Measurements from ENCODE around the gene MCCD1.
"Not testable (repeated sequence)": the region's sequence is repeated elsewhere in the genome, so short reads cannot be mapped to it uniquely, and the experiment has no call there.

MCCD1 gene

GRCh38 chr6:31493875-31494694 lies 34.7 kb upstream of the MCCD1 start:
- Histone ChIP-seq H2AFZ (ENCODE audit: low read length) (peak overlapping the region; percentile 89), H3K4me3 (ENCODE audit: low read length, poor library complexity, severe bottlenecking) (peak overlapping the region; percentile 94), H3K9me3 (ENCODE audit: insufficient read depth, low read depth, low read length) (no peaks in the 10 kb centered on the region), H3K36me3 (ENCODE audit: insufficient read depth, low read length) (no peaks in the 10 kb centered on the region), H3K9ac (ENCODE audit: low read depth, low read length, poor library complexity, severe bottlenecking) (peak overlapping the region; percentile 94), H3K9me2 (replicated peaks; ENCODE audit: low read depth, low read length) (no peaks in the 10 kb centered on the region), H3K4me1 (ENCODE audit: insufficient read depth, low read length, poor library complexity, severe bottlenecking) (peaks cover 44% of the 10 kb centered on the region), H3K4me2 (ENCODE audit: low read depth, low read length, poor library complexity, severe bottlenecking) (peak overlapping the region; percentile 93), H3K79me2 (ENCODE audit: insufficient read depth, low read length) (peaks cover 46% of the 10 kb centered on the region), H4K20me1 (ENCODE audit: insufficient read depth, low read length, poor library complexity, severe bottlenecking) (peaks cover 11% of the 10 kb centered on the region), H3K27me3 (ENCODE audit: insufficient read depth, low read length, poor library complexity, severe bottlenecking) (no peaks in the 10 kb centered on the region), H3F3A (ENCODE audit: low read depth) (no peaks in the 10 kb centered on the region)
- no peak for TF ChIP-seq EZH2phosphoT487 (IDR thresholded peaks at IDR 0.05; ENCODE audit: borderline replicate concordance)
- TF ChIP-seq, protein P1, sequence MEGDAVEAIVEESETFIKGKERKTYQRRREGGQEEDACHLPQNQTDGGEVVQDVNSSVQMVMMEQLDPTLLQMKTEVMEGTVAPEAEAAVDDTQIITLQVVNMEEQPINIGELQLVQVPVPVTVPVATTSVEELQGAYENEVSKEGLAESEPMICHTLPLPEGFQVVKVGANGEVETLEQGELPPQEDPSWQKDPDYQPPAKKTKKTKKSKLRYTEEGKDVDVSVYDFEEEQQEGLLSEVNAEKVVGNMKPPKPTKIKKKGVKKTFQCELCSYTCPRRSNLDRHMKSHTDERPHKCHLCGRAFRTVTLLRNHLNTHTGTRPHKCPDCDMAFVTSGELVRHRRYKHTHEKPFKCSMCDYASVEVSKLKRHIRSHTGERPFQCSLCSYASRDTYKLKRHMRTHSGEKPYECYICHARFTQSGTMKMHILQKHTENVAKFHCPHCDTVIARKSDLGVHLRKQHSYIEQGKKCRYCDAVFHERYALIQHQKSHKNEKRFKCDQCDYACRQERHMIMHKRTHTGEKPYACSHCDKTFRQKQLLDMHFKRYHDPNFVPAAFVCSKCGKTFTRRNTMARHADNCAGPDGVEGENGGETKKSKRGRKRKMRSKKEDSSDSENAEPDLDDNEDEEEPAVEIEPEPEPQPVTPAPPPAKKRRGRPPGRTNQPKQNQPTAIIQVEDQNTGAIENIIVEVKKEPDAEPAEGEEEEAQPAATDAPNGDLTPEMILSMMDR (conservative IDR thresholded peaks at IDR 0.05; ENCODE audit: low read length): peak; percentile 91

DNA sequence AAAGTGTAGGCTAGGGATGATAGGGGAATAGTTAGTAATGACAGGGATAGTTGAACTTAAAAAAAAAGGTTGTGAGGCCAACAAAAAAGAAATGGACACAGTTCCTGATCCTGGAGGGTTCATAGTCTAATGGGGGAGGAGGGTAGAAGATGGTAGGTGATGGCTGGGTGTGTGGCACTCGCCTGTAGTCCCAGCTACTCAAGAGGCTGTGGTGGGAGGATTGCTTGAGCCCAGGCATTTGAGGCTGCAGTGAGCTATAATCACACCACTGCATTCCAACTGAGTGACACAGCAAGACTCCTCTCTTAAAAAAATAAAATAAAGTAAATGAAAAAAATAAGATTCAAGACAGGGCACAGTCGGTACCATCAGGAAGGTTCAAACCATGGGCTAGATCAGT lies 33.2 kb upstream of the MCCD1 start:
- Histone ChIP-seq H3K36me3 (ENCODE audit: insufficient read depth, low read length) (no peaks in the 10 kb centered on the region), H3K27me3 (ENCODE audit: insufficient read depth, low read length, poor library complexity, severe bottlenecking) (no peaks in the 10 kb centered on the region), H3K9ac (ENCODE audit: low read depth, low read length, poor library complexity, severe bottlenecking) (peak overlapping the region; percentile 94), H4K20me1 (ENCODE audit: insufficient read depth, low read length, poor library complexity, severe bottlenecking) (peaks cover 14% of the 10 kb centered on the region), H3K4me1 (ENCODE audit: insufficient read depth, low read length, poor library complexity, severe bottlenecking) (peaks cover 37% of the 10 kb centered on the region), H2AFZ (ENCODE audit: low read length) (no peak overlapping the region), H3K4me2 (ENCODE audit: low read depth, low read length, poor library complexity, severe bottlenecking) (peak overlapping the region; percentile 93), H3K9me3 (ENCODE audit: insufficient read depth, low read depth, low read length) (no peaks in the 10 kb centered on the region), H3K79me2 (ENCODE audit: insufficient read depth, low read length) (peaks cover 55% of the 10 kb centered on the region), H3K9me2 (replicated peaks; ENCODE audit: low read depth, low read length) (no peaks in the 10 kb centered on the region), H3F3A (ENCODE audit: low read depth) (no peaks in the 10 kb centered on the region), H3K4me3 (ENCODE audit: low read length, poor library complexity, severe bottlenecking) (peak overlapping the region; percentile 94)
- TF ChIP-seq EZH2phosphoT487 (IDR thresholded peaks at IDR 0.05; ENCODE audit: borderline replicate concordance): no peak
- TF ChIP-seq, protein P1 (conservative IDR thresholded peaks at IDR 0.05; ENCODE audit: low read length): no peak

DNA sequence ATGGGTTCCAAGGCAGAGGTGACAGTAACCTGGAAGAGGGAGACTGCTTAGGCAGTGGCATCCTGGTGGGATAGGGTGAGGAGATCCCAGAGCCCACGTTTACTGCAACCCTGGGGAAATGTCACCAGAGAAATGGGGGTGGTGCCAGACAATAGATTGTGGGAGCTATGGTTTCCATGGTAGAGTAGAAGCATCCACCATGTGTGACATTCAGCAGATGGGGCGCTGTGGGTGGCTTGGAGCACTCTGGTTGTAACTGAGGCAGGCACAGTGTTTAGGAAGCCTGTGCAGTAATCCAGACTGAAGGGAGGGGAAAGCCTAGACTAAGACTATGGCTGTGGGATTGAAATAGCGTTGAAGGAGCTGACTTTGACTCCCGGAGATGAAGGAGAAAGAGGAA lies 31.9 kb upstream of the MCCD1 start:
- not testable (repeated sequence) for H3F3A ChIP-seq (ENCODE audit: low read depth); H3K9me2 ChIP-seq (replicated peaks; ENCODE audit: low read depth, low read length); H2AFZ ChIP-seq (ENCODE audit: low read length); H3K27me3 ChIP-seq (ENCODE audit: insufficient read depth, low read length, poor library complexity, severe bottlenecking); H3K36me3 ChIP-seq (ENCODE audit: insufficient read depth, low read length); H3K9me3 ChIP-seq (ENCODE audit: insufficient read depth, low read depth, low read length)
- Histone ChIP-seq H3K4me3 (ENCODE audit: low read length, poor library complexity, severe bottlenecking) (peak overlapping the region; percentile 94), H3K4me1 (ENCODE audit: insufficient read depth, low read length, poor library complexity, severe bottlenecking) (peaks cover 27% of the 10 kb centered on the region), H3K79me2 (ENCODE audit: insufficient read depth, low read length) (peaks cover 64% of the 10 kb centered on the region), H3K4me2 (ENCODE audit: low read depth, low read length, poor library complexity, severe bottlenecking) (peak overlapping the region; percentile 93), H3K9ac (ENCODE audit: low read depth, low read length, poor library complexity, severe bottlenecking) (peak overlapping the region; percentile 58), H4K20me1 (ENCODE audit: insufficient read depth, low read length, poor library complexity, severe bottlenecking) (peaks cover 14% of the 10 kb centered on the region)

Data from Loucy (cell line).